Epithelial cell of prostate (primary cell): Measurements from ENCODE around the gene CADPS.

Experiments used
- DNase-seq: peaks from one replicate; pipeline ENCODE4 v3.0.0-alpha.2; 2011; ENCODE audit warnings: low read depth, low spot score
- H3K27ac ChIP-seq: fragments of 450-650 bp; 2 replicates; pipeline ENCODE4 v1.5.1; 2017; ENCODE audit warnings: mild to moderate bottlenecking

The CADPS gene

GRCh38 chr3:62569609-62570008 lies 305.6 kb downstream of the CADPS start:
- DNase-seq = no peak
- H3K27ac ChIP-seq = no peak overlapping the region

- no peak for DNase-seq
- H3K27ac ChIP-seq = no peak overlapping the region
Observed at GRCh38 chr3:62567097-62568021, 307.9 kb downstream of the CADPS start.

- no peak for DNase-seq
- no peak overlapping the region for H3K27ac ChIP-seq
Observed at GRCh38 chr3:62566022-62566557, 309.1 kb downstream of the CADPS start.

GRCh38 chr3:62562596-62562995 lies 312.6 kb downstream of the CADPS start:
- DNase-seq = no peak
- H3K27ac ChIP-seq = no peak overlapping the region

- DNase-seq = no peak
- no peak overlapping the region for H3K27ac ChIP-seq
Observed at GRCh38 chr3:62562017-62562416, 313.2 kb downstream of the CADPS start.

GRCh38 chr3:62559831-62560445 lies 315.3 kb downstream of the CADPS start:
- no peak for DNase-seq

GRCh38 chr3:62558549-62559112 lies 316.6 kb downstream of the CADPS start:
- no peak overlapping the region for H3K27ac ChIP-seq

More at GRCh38 chr3:62559831-62560445, 315.3 kb downstream of the CADPS start:
- H3K27ac ChIP-seq = no peak overlapping the region

GRCh38 chr3:62557983-62558382 lies 317.2 kb downstream of the CADPS start:
- no peak for DNase-seq
- no peak overlapping the region for H3K27ac ChIP-seq

More at GRCh38 chr3:62558549-62559112, 316.6 kb downstream of the CADPS start:
- DNase-seq = no peak

- no peak overlapping the region for H3K27ac ChIP-seq
- DNase-seq = no peak
Observed at GRCh38 chr3:62557450-62557849, 317.8 kb downstream of the CADPS start.

GRCh38 chr3:62556121-62556815 lies 318.9 kb downstream of the CADPS start:
- no peak for DNase-seq

GRCh38 chr3:62554264-62554799 lies 320.9 kb downstream of the CADPS start:
- H3K27ac ChIP-seq = no peak overlapping the region
- DNase-seq = no peak

More at GRCh38 chr3:62556121-62556815, 318.9 kb downstream of the CADPS start:
- no peak overlapping the region for H3K27ac ChIP-seq

GRCh38 chr3:62553811-62554210 lies 321.4 kb downstream of the CADPS start:
- no peak overlapping the region for H3K27ac ChIP-seq
- no peak for DNase-seq

- no peak for DNase-seq
- no peak overlapping the region for H3K27ac ChIP-seq
Observed at GRCh38 chr3:62551556-62551955, 323.7 kb downstream of the CADPS start.

- DNase-seq = no peak
- no peak overlapping the region for H3K27ac ChIP-seq
Observed at GRCh38 chr3:62550439-62550838, 324.8 kb downstream of the CADPS start.

GRCh38 chr3:62548528-62549205 lies 326.5 kb downstream of the CADPS start:
- H3K27ac ChIP-seq = no peak overlapping the region

GRCh38 chr3:62546266-62546665 lies 328.9 kb downstream of the CADPS start:
- DNase-seq = no peak
- H3K27ac ChIP-seq = no peak overlapping the region

More at GRCh38 chr3:62548528-62549205, 326.5 kb downstream of the CADPS start:
- no peak for DNase-seq

GRCh38 chr3:62542185-62542584 lies 333.0 kb downstream of the CADPS start:
- DNase-seq = no peak
- H3K27ac ChIP-seq = no peak overlapping the region

- DNase-seq = no peak
- H3K27ac ChIP-seq = no peak overlapping the region
Observed at GRCh38 chr3:62539762-62540161, 335.5 kb downstream of the CADPS start.

GRCh38 chr3:62538691-62539356 lies 336.4 kb downstream of the CADPS start:
- no peak overlapping the region for H3K27ac ChIP-seq
- DNase-seq = no peak
